Mesothelial cell of epicardium (in vitro differentiated cells): Measurements from ENCODE around the gene WDR1. TPM values are rescaled to one million over a fixed set of nuclear protein-coding genes. Genes with fewer than 3 reads are reported as not detected.

Source experiments
- DNase-seq, 2 experiments: peaks; one replicate each; pipeline ENCODE4 v3.0.0; 2021; ENCODE audit warnings: low spot score in 2 of 2; ENCODE audit not compliant: unreplicated experiment in 2 of 2
- H3K27ac Mint-ChIP-seq: 2 replicates; pipeline ENCODE4 v1.8.0; 2021; ENCODE audit warnings: mixed read lengths
- H3K27me3 Mint-ChIP-seq: 2 replicates; pipeline ENCODE4 v1.8.0; 2021; ENCODE audit warnings: low read depth, mixed read lengths
- H3K36me3 Mint-ChIP-seq: 2 replicates; pipeline ENCODE4 v1.8.0; 2021; ENCODE audit warnings: mixed read lengths
- H3K4me1 Mint-ChIP-seq: 2 replicates; pipeline ENCODE4 v1.8.0; 2021; ENCODE audit warnings: mixed read lengths
- H3K4me3 Mint-ChIP-seq: 2 replicates; pipeline ENCODE4 v1.8.0; 2021; ENCODE audit warnings: mild to moderate bottlenecking, moderate library complexity, mixed read lengths
- H3K9me3 Mint-ChIP-seq: 2 replicates; pipeline ENCODE4 v1.8.0; 2021; ENCODE audit warnings: mixed read lengths
- CTCF ChIP-seq: fragments of 200-600 bp; sonication (generic); IDR thresholded peaks from one replicate; pipeline ENCODE4 v1.5.0; 2021; ENCODE audit warnings: antibody characterized with exemption; ENCODE audit not compliant: unreplicated experiment
- total RNA-seq: library from RNA; stranded (reverse); gene quantifications from 3 replicates; pipeline ENCODE4 v1.2.1, GENCODE V29; 2021

WDR1 gene
- total RNA-seq, 1 donor from 2014 or later, result 229 TPM

GRCh38 chr4:10111067-10111801 lies 5.4 kb downstream of the WDR1 start:
- no peak overlapping the region for H3K27ac Mint-ChIP-seq
- H3K27me3 Mint-ChIP-seq, result no peaks in the 10 kb centered on the region
- H3K9me3 Mint-ChIP-seq, result no peaks in the 10 kb centered on the region
- no peak overlapping the region for H3K4me3 Mint-ChIP-seq
- H3K4me1 Mint-ChIP-seq, result peaks cover 41% of the 10 kb centered on the region
- no peak for DNase-seq
- peaks cover 28% of the 10 kb centered on the region for H3K36me3 Mint-ChIP-seq
- TF ChIP-seq CTCF, result no peak

- TF ChIP-seq CTCF, result no peak
- DNase-seq, result no peak
- Mint-ChIP-seq H3K27ac (no peak overlapping the region), H3K9me3 (no peaks in the 10 kb centered on the region), H3K36me3 (peaks cover 32% of the 10 kb centered on the region), H3K4me3 (no peak overlapping the region), H3K4me1 (peaks cover 43% of the 10 kb centered on the region), H3K27me3 (no peaks in the 10 kb centered on the region)
Observed at GRCh38 chr4:10109995-10110670, 6.5 kb downstream of the WDR1 start.

- DNase-seq, result no peak
- H3K27me3 Mint-ChIP-seq, result no peaks in the 10 kb centered on the region
- no peak for TF ChIP-seq CTCF
- H3K4me3 Mint-ChIP-seq, result no peak overlapping the region
- H3K27ac Mint-ChIP-seq, result no peak overlapping the region
- peaks cover 44% of the 10 kb centered on the region for H3K4me1 Mint-ChIP-seq
- peaks cover 34% of the 10 kb centered on the region for H3K36me3 Mint-ChIP-seq
- no peaks in the 10 kb centered on the region for H3K9me3 Mint-ChIP-seq
Observed at GRCh38 chr4:10108818-10109783, 7.5 kb downstream of the WDR1 start.

- no peak overlapping the region for H3K27ac Mint-ChIP-seq
- peaks cover 31% of the 10 kb centered on the region for H3K36me3 Mint-ChIP-seq
- no peak for DNase-seq
- no peak for TF ChIP-seq CTCF
- H3K4me3 Mint-ChIP-seq, result no peak overlapping the region
- H3K9me3 Mint-ChIP-seq, result no peaks in the 10 kb centered on the region
- no peaks in the 10 kb centered on the region for H3K27me3 Mint-ChIP-seq
- H3K4me1 Mint-ChIP-seq, result peaks cover 44% of the 10 kb centered on the region
Observed at GRCh38 chr4:10108391-10108790, 8.2 kb downstream of the WDR1 start.
